Upper lobe of right lung (tissue), 1 donor: ENCODE data around the gene FJX1. TPM values are rescaled to one million over a fixed set of nuclear protein-coding genes. Genes with fewer than 3 reads are reported as not detected.

Experiments used
- ATAC-seq: fragments of 200-7000 bp; cut with Tn5 transposase; one replicate; pipeline ENCODE4 v1.9.1; 2020; ENCODE audit warnings: mild to moderate bottlenecking, moderate library complexity
- DNase-seq: peaks from one replicate; pipeline ENCODE4 v3.0.0-alpha.2; 2020
- H3K27ac ChIP-seq: fragments of 200-600 bp; one replicate; pipeline ENCODE4 v1.8.0; 2022
- H3K27me3 ChIP-seq: fragments of 200-600 bp; one replicate; pipeline ENCODE4 v1.8.0; 2022; ENCODE audit warnings: mild to moderate bottlenecking
- H3K36me3 ChIP-seq: fragments of 200-600 bp; one replicate; pipeline ENCODE4 v1.8.0; 2022
- H3K4me1 ChIP-seq: fragments of 200-600 bp; one replicate; pipeline ENCODE4 v1.8.0; 2022
- H3K4me3 ChIP-seq: fragments of 200-600 bp; one replicate; pipeline ENCODE4 v1.8.0; 2022; ENCODE audit warnings: mild to moderate bottlenecking
- H3K9me3 ChIP-seq: fragments of 200-600 bp; one replicate; pipeline ENCODE4 v1.8.0; 2022
- CTCF ChIP-seq: fragments of 200-600 bp; IDR thresholded peaks from one replicate; pipeline ENCODE4 v1.8.0; 2022; ENCODE audit warnings: antibody characterized with exemption
- intact Hi-C: fragments of 100-400 bp; cut with DNase I; formaldehyde crosslinking; loops from one replicate; pipeline ENCODE4 v1.11.0; 2022
- total RNA-seq: library from RNA; stranded (reverse); fragmentation: NEBNext Ultra II Directional; extraction: Animal tissue kit (Norgen Biotek cat#: 25700); gene quantifications from one replicate; pipeline ENCODE4 v1.2.1, GENCODE V29; 2021
- donor health status: DM: no; HTN: yes; CAD: no; lungs with severe emphysema.

Gene FJX1
- total RNA-seq, 1 donor from 2014 or later = 5.9 TPM

GRCh38 chr11:35632301-35632700 is 14.0 kb downstream of the FJX1 start:
- H3K27me3 ChIP-seq = no peaks in the 10 kb centered on the region
- intact Hi-C loops = no loop called here
- no peak overlapping the region for H3K4me3 ChIP-seq
- no peaks in the 10 kb centered on the region for H3K36me3 ChIP-seq
- DNase-seq (no peak), ATAC-seq (no peak)
- H3K27ac ChIP-seq = no peak overlapping the region
- H3K9me3 ChIP-seq = no peaks in the 10 kb centered on the region
- no peak for TF ChIP-seq CTCF
- no peaks in the 10 kb centered on the region for H3K4me1 ChIP-seq

GRCh38 chr11:35633827-35634423 is 15.7 kb downstream of the FJX1 start:
- no peak for DNase-seq
- no peaks in the 10 kb centered on the region for H3K36me3 ChIP-seq
- no peak for TF ChIP-seq CTCF
- no peaks in the 10 kb centered on the region for H3K4me1 ChIP-seq
- H3K27ac ChIP-seq = no peak overlapping the region
- no peaks in the 10 kb centered on the region for H3K9me3 ChIP-seq
- intact Hi-C loops = no loop called here
- no peak overlapping the region for H3K4me3 ChIP-seq
- no peaks in the 10 kb centered on the region for H3K27me3 ChIP-seq
- ATAC-seq = no peak

GRCh38 chr11:35635933-35636332 is 17.7 kb downstream of the FJX1 start:
- H3K4me3 ChIP-seq = no peak overlapping the region
- no peaks in the 10 kb centered on the region for H3K27me3 ChIP-seq
- DNase-seq = no peak
- no peaks in the 10 kb centered on the region for H3K4me1 ChIP-seq
- intact Hi-C loops = no loop called here
- no peaks in the 10 kb centered on the region for H3K36me3 ChIP-seq
- H3K27ac ChIP-seq = no peak overlapping the region
- no peak for TF ChIP-seq CTCF
- no peak for ATAC-seq
- no peaks in the 10 kb centered on the region for H3K9me3 ChIP-seq

- no peak overlapping the region for H3K27ac ChIP-seq
- no peak overlapping the region for H3K4me3 ChIP-seq
- intact Hi-C loops = no loop called here
- TF ChIP-seq CTCF = no peak
- H3K27me3 ChIP-seq = no peaks in the 10 kb centered on the region
- no peak for DNase-seq
- H3K4me1 ChIP-seq = no peaks in the 10 kb centered on the region
- no peaks in the 10 kb centered on the region for H3K36me3 ChIP-seq
- H3K9me3 ChIP-seq = no peaks in the 10 kb centered on the region
- no peak for ATAC-seq
Measured at GRCh38 chr11:35639591-35640179, 21.4 kb downstream of the FJX1 start.

GRCh38 chr11:35641171-35641897 is 23.1 kb downstream of the FJX1 start:
- DNase-seq (no peak), ATAC-seq (no peak)
- no peak overlapping the region for H3K27ac ChIP-seq
- no peaks in the 10 kb centered on the region for H3K9me3 ChIP-seq
- H3K4me1 ChIP-seq = no peaks in the 10 kb centered on the region
- H3K36me3 ChIP-seq = no peaks in the 10 kb centered on the region
- TF ChIP-seq CTCF = no peak
- H3K4me3 ChIP-seq = no peak overlapping the region
- H3K27me3 ChIP-seq = no peaks in the 10 kb centered on the region
- intact Hi-C loops = no loop called here
